OCI-LY1 (cell line): ENCODE results near the gene MRPL42.

Experiments
- H2AFZ ChIP-seq: fragments of 200-600 bp; sonication (generic), shearing (Covaris generic); 2 replicates; pipeline ENCODE4 v1.6.0; 2014; ENCODE audit warnings: antibody characterized with exemption, mild to moderate bottlenecking, low read length
- H3F3A ChIP-seq: fragments of 200-600 bp; sonication (generic), shearing (Covaris generic); 2 replicates; pipeline ENCODE4 v1.6.0; 2014; ENCODE audit warnings: mild to moderate bottlenecking, antibody characterized with exemption, low read length, moderate library complexity; ENCODE audit not compliant: insufficient read depth
- H3K27ac ChIP-seq: fragments of 200-600 bp; sonication (generic); 2 replicates; pipeline ENCODE4 v1.5.1; 2014; ENCODE audit warnings: low read length, mixed run types, mild to moderate bottlenecking, low read depth; ENCODE audit not compliant: poor library complexity, severe bottlenecking
- H3K27me3 ChIP-seq: fragments of 200-600 bp; sonication (generic); 2 replicates; pipeline ENCODE4 v1.6.0; 2014; ENCODE audit warnings: antibody characterized with exemption, mild to moderate bottlenecking, low read length, moderate library complexity; ENCODE audit not compliant: insufficient read depth
- H3K36me3 ChIP-seq: fragments of 200-600 bp; sonication (generic); 2 replicates; pipeline ENCODE4 v1.6.1; 2014; ENCODE audit warnings: mild to moderate bottlenecking, antibody characterized with exemption, low read length, moderate library complexity, mixed read lengths; ENCODE audit not compliant: insufficient read depth
- H3K4me1 ChIP-seq: fragments of 200-600 bp; sonication (generic); 2 replicates; pipeline ENCODE4 v1.5.1; 2014; ENCODE audit warnings: mild to moderate bottlenecking, low read length, moderate library complexity; ENCODE audit not compliant: insufficient read depth, severe bottlenecking
- H3K4me2 ChIP-seq: fragments of 200-600 bp; sonication (generic), shearing (Covaris generic); 2 replicates; pipeline ENCODE4 v1.6.1; 2014; ENCODE audit warnings: low read length
- H3K4me3 ChIP-seq: fragments of 200-600 bp; sonication (generic); 2 replicates; pipeline ENCODE4 v1.5.1; 2014; ENCODE audit warnings: low read length, low read depth, mild to moderate bottlenecking, mixed read lengths; ENCODE audit not compliant: poor library complexity, severe bottlenecking
- H3K79me2 ChIP-seq: fragments of 200-600 bp; shearing (Covaris generic); 2 replicates; pipeline ENCODE4 v1.6.1; 2016; ENCODE audit warnings: mixed run types, low read length, mixed read lengths; ENCODE audit not compliant: insufficient read depth
- H3K9ac ChIP-seq: fragments of 200-600 bp; sonication (generic), shearing (Covaris generic); 2 replicates; pipeline ENCODE4 v1.6.1; 2014; ENCODE audit warnings: mild to moderate bottlenecking, low read length, mixed read lengths
- H3K9me2 ChIP-seq: fragments of 200-600 bp; sonication (generic), shearing (Covaris generic); 2 replicates; pipeline ENCODE4 v1.6.1; 2014; ENCODE audit warnings: low read depth, mild to moderate bottlenecking, low read length, mixed read lengths
- H3K9me3 ChIP-seq: fragments of 200-600 bp; shearing (Covaris generic); 2 replicates; pipeline ENCODE4 v1.6.1; 2014; ENCODE audit warnings: low read length, mixed read lengths
- H4K20me1 ChIP-seq: fragments of 200-600 bp; sonication (generic), shearing (Covaris generic); 2 replicates; pipeline ENCODE4 v1.6.0; 2016; ENCODE audit warnings: mild to moderate bottlenecking, low read length; ENCODE audit not compliant: insufficient read depth
- CTCF ChIP-seq: fragments of 200-600 bp; sonication (generic), shearing (Covaris generic); IDR thresholded peaks from 2 replicates; pipeline ENCODE4 v1.5.1; 2017; ENCODE audit warnings: mild to moderate bottlenecking, antibody characterized with exemption, low read length, moderate library complexity, mixed read lengths
- EZH2 ChIP-seq: fragments of 200-600 bp; sonication (generic), shearing (Covaris generic); IDR thresholded peaks from 2 replicates; pipeline ENCODE4 v1.8.0; 2017; ENCODE audit warnings: borderline replicate concordance, mixed run types, mild to moderate bottlenecking, antibody characterized with exemption, low read length, moderate library complexity, mixed read lengths

Gene MRPL42

GRCh38 chr12:93509506-93509905 lies 42.2 kb downstream of the MRPL42 start:
- TF ChIP-seq EZH2 = no peak
- TF ChIP-seq CTCF = no peak
- Histone ChIP-seq H3K9me2 (no peaks in the 10 kb centered on the region), H3K9ac (no peak overlapping the region), H3K4me1 (no peaks in the 10 kb centered on the region), H2AFZ (no peak overlapping the region), H3K9me3 (no peaks in the 10 kb centered on the region), H3K4me3 (no peak overlapping the region), H3F3A (no peaks in the 10 kb centered on the region), H3K27ac (no peak overlapping the region), H3K36me3 (no peaks in the 10 kb centered on the region; the same call in 1 of the 2 replicates), H3K4me2 (no peak overlapping the region), H3K79me2 (no peaks in the 10 kb centered on the region), H4K20me1 (no peaks in the 10 kb centered on the region), H3K27me3 (no peaks in the 10 kb centered on the region)

- Histone ChIP-seq H3F3A (no peaks in the 10 kb centered on the region), H3K79me2 (no peaks in the 10 kb centered on the region), H3K9ac (no peak overlapping the region), H3K27ac (no peak overlapping the region), H4K20me1 (no peaks in the 10 kb centered on the region), H3K4me1 (no peaks in the 10 kb centered on the region), H3K27me3 (no peaks in the 10 kb centered on the region), H3K9me3 (no peaks in the 10 kb centered on the region), H3K9me2 (no peaks in the 10 kb centered on the region), H3K4me3 (no peak overlapping the region), H2AFZ (no peak overlapping the region), H3K36me3 (no peaks in the 10 kb centered on the region), H3K4me2 (no peak overlapping the region)
- TF ChIP-seq EZH2 = no peak
- TF ChIP-seq CTCF = no peak
These were observed 47.5 kb downstream of the MRPL42 start for GRCh38 chr12:93514853-93515252.

- no peak overlapping the region for H2AFZ ChIP-seq
- H3K4me2 ChIP-seq = no peak overlapping the region
- H3K79me2 ChIP-seq = no peaks in the 10 kb centered on the region
- H3K9me3 ChIP-seq = no peaks in the 10 kb centered on the region
- no peak overlapping the region for H3K4me3 ChIP-seq
- H3K9me2 ChIP-seq = no peaks in the 10 kb centered on the region
- H3K27me3 ChIP-seq = no peaks in the 10 kb centered on the region
- H4K20me1 ChIP-seq = no peaks in the 10 kb centered on the region
- no peak overlapping the region for H3K9ac ChIP-seq
- no peaks in the 10 kb centered on the region for H3K36me3 ChIP-seq
- no peak overlapping the region for H3K27ac ChIP-seq
- TF ChIP-seq CTCF = no peak
- TF ChIP-seq EZH2 = no peak
- H3F3A ChIP-seq = no peaks in the 10 kb centered on the region
- no peaks in the 10 kb centered on the region for H3K4me1 ChIP-seq
These were observed 51.4 kb downstream of the MRPL42 start for GRCh38 chr12:93518725-93519124.
